ENCODE measurements around the gene NTM.

NTM gene

GRCh38 chr11:131428853-131429252 lies 58.4 kb downstream of the NTM start:
- DNase-seq = no peak
- no peak overlapping the region for H3K14ac ChIP-seq (ENCODE audit: low read length in 2 of 2)
- no peak overlapping the region for H3K27ac ChIP-seq (ENCODE audit: low read length, poor library complexity, severe bottlenecking)
- no peak overlapping the region for H3K4me3 ChIP-seq (ENCODE audit: insufficient read depth in 1 of 2, low read depth in 1 of 2, low read length in 2 of 2)
- H3K27me3 ChIP-seq (ENCODE audit: control insufficient read depth in 1 of 2, insufficient read depth in 1 of 2, low read length in 2 of 2) = no peaks in the 10 kb centered on the region
- H4K8ac ChIP-seq (ENCODE audit: low read length) = no peak overlapping the region
- H3K9ac ChIP-seq (ENCODE audit: low read length) = no peak overlapping the region
- no peaks in the 10 kb centered on the region for H3K79me1 ChIP-seq (replicated peaks; ENCODE audit: low read length, poor library complexity, severe bottlenecking)
- WGBS = 94% methylated on average over 5 of the region's 5 CpGs
- H3K4ac ChIP-seq (ENCODE audit: low read depth in 1 of 2, low read length in 2 of 2) = no peak overlapping the region
- no peak overlapping the region for H2AK5ac ChIP-seq (ENCODE audit: low read length, severe bottlenecking)
- H2BK5ac ChIP-seq (ENCODE audit: low read depth, low read length, poor library complexity, severe bottlenecking) = no peak overlapping the region
- no peaks in the 10 kb centered on the region for H3K4me1 ChIP-seq (ENCODE audit: control insufficient read depth, insufficient read depth, low read depth, low read length)
- peaks cover 3% of the 10 kb centered on the region for H3K9me3 ChIP-seq (ENCODE audit: control insufficient read depth, low read length)
- no peak overlapping the region for H2BK120ac ChIP-seq (ENCODE audit: low read depth, low read length)
- H2BK12ac ChIP-seq (ENCODE audit: low read length in 2 of 2) = no peak overlapping the region
- no peaks in the 10 kb centered on the region for H3K36me3 ChIP-seq (ENCODE audit: control insufficient read depth in 1 of 2, insufficient read depth in 2 of 2, low read depth in 1 of 2, low read length in 2 of 2)
- H3K23ac ChIP-seq (ENCODE audit: low read length in 2 of 2) = no peak overlapping the region
- no peak overlapping the region for H4K91ac ChIP-seq (ENCODE audit: low read length)
- H3K18ac ChIP-seq (ENCODE audit: low read depth in 1 of 2, low read length in 2 of 2) = no peak overlapping the region
- H2AFZ ChIP-seq (ENCODE audit: low read depth, low read length) = no peak overlapping the region
- no peak overlapping the region for H2BK15ac ChIP-seq (ENCODE audit: low read depth, poor library complexity, severe bottlenecking)
- no peak overlapping the region for H3K4me2 ChIP-seq (ENCODE audit: low read length, poor library complexity, severe bottlenecking)

GRCh38 chr11:131430473-131431208 lies 60.2 kb downstream of the NTM start:
- Histone ChIP-seq H3K79me1 (replicated peaks; ENCODE audit: low read length, poor library complexity, severe bottlenecking) (no peaks in the 10 kb centered on the region), H3K4me2 (ENCODE audit: low read length, poor library complexity, severe bottlenecking) (no peak overlapping the region), H3K9ac (ENCODE audit: low read length) (no peak overlapping the region), H2BK120ac (ENCODE audit: low read depth, low read length) (no peak overlapping the region), H2AFZ (ENCODE audit: low read depth, low read length) (peak overlapping the region; percentile 10), H2BK15ac (ENCODE audit: low read depth, poor library complexity, severe bottlenecking) (no peak overlapping the region), H2BK5ac (ENCODE audit: low read depth, low read length, poor library complexity, severe bottlenecking) (no peak overlapping the region), H3K18ac (ENCODE audit: low read depth in 1 of 2, low read length in 2 of 2) (no peak overlapping the region), H4K8ac (ENCODE audit: low read length) (no peak overlapping the region), H2BK12ac (ENCODE audit: low read length in 2 of 2) (no peak overlapping the region), H3K27ac (ENCODE audit: low read length, poor library complexity, severe bottlenecking) (no peak overlapping the region), H3K4me1 (ENCODE audit: control insufficient read depth, insufficient read depth, low read depth, low read length) (no peaks in the 10 kb centered on the region), H2AK5ac (ENCODE audit: low read length, severe bottlenecking) (no peak overlapping the region), H3K36me3 (ENCODE audit: control insufficient read depth in 1 of 2, insufficient read depth in 2 of 2, low read depth in 1 of 2, low read length in 2 of 2) (no peaks in the 10 kb centered on the region), H3K23ac (ENCODE audit: low read length in 2 of 2) (no peak overlapping the region), H4K91ac (ENCODE audit: low read length) (no peak overlapping the region), H3K9me3 (ENCODE audit: control insufficient read depth, low read length) (peaks cover 3% of the 10 kb centered on the region), H3K4me3 (ENCODE audit: insufficient read depth in 1 of 2, low read depth in 1 of 2, low read length in 2 of 2) (no peak overlapping the region), H3K14ac (ENCODE audit: low read length in 2 of 2) (no peak overlapping the region), H3K27me3 (ENCODE audit: control insufficient read depth in 1 of 2, insufficient read depth in 1 of 2, low read length in 2 of 2) (no peaks in the 10 kb centered on the region), H3K4ac (ENCODE audit: low read depth in 1 of 2, low read length in 2 of 2) (no peak overlapping the region)
- peak; percentile 7 for DNase-seq
- WGBS = 80% methylated on average over 10 of the region's 11 CpGs

- Histone ChIP-seq H3K27ac (ENCODE audit: low read length, poor library complexity, severe bottlenecking) (no peak overlapping the region), H3K36me3 (ENCODE audit: control insufficient read depth in 1 of 2, insufficient read depth in 2 of 2, low read depth in 1 of 2, low read length in 2 of 2) (no peaks in the 10 kb centered on the region), H2BK15ac (ENCODE audit: low read depth, poor library complexity, severe bottlenecking) (no peak overlapping the region), H3K9me3 (ENCODE audit: control insufficient read depth, low read length) (no peaks in the 10 kb centered on the region), H3K4me2 (ENCODE audit: low read length, poor library complexity, severe bottlenecking) (no peak overlapping the region), H2AFZ (ENCODE audit: low read depth, low read length) (no peak overlapping the region), H3K4ac (ENCODE audit: low read depth in 1 of 2, low read length in 2 of 2) (no peak overlapping the region), H3K4me3 (ENCODE audit: insufficient read depth in 1 of 2, low read depth in 1 of 2, low read length in 2 of 2) (no peak overlapping the region), H3K79me1 (replicated peaks; ENCODE audit: low read length, poor library complexity, severe bottlenecking) (no peaks in the 10 kb centered on the region), H2BK5ac (ENCODE audit: low read depth, low read length, poor library complexity, severe bottlenecking) (no peak overlapping the region), H2BK120ac (ENCODE audit: low read depth, low read length) (no peak overlapping the region), H3K4me1 (ENCODE audit: control insufficient read depth, insufficient read depth, low read depth, low read length) (no peaks in the 10 kb centered on the region), H3K27me3 (ENCODE audit: control insufficient read depth in 1 of 2, insufficient read depth in 1 of 2, low read length in 2 of 2) (no peaks in the 10 kb centered on the region), H3K9ac (ENCODE audit: low read length) (no peak overlapping the region), H4K8ac (ENCODE audit: low read length) (no peak overlapping the region), H2BK12ac (ENCODE audit: low read length in 2 of 2) (no peak overlapping the region), H2AK5ac (ENCODE audit: low read length, severe bottlenecking) (no peak overlapping the region), H3K18ac (ENCODE audit: low read depth in 1 of 2, low read length in 2 of 2) (no peak overlapping the region), H3K23ac (ENCODE audit: low read length in 2 of 2) (no peak overlapping the region), H4K91ac (ENCODE audit: low read length) (no peak overlapping the region), H3K14ac (ENCODE audit: low read length in 2 of 2) (no peak overlapping the region)
- no peak for DNase-seq
- 91% methylated on average over 3 of the region's 5 CpGs for WGBS
These were observed 70.8 kb downstream of the NTM start for GRCh38 chr11:131441051-131441810.

- 87% methylated on average over 5 of the region's 5 CpGs for WGBS
- Histone ChIP-seq H3K27ac (ENCODE audit: low read length, poor library complexity, severe bottlenecking) (no peak overlapping the region), H2BK15ac (ENCODE audit: low read depth, poor library complexity, severe bottlenecking) (no peak overlapping the region), H3K36me3 (ENCODE audit: control insufficient read depth in 1 of 2, insufficient read depth in 2 of 2, low read depth in 1 of 2, low read length in 2 of 2) (no peaks in the 10 kb centered on the region), H3K18ac (ENCODE audit: low read depth in 1 of 2, low read length in 2 of 2) (no peak overlapping the region), H3K4me3 (ENCODE audit: insufficient read depth in 1 of 2, low read depth in 1 of 2, low read length in 2 of 2) (no peak overlapping the region), H3K4me2 (ENCODE audit: low read length, poor library complexity, severe bottlenecking) (no peak overlapping the region), H3K9ac (ENCODE audit: low read length) (no peak overlapping the region), H2BK12ac (ENCODE audit: low read length in 2 of 2) (no peak overlapping the region), H3K23ac (ENCODE audit: low read length in 2 of 2) (no peak overlapping the region), H4K8ac (ENCODE audit: low read length) (no peak overlapping the region), H3K4ac (ENCODE audit: low read depth in 1 of 2, low read length in 2 of 2) (no peak overlapping the region), H2AK5ac (ENCODE audit: low read length, severe bottlenecking) (no peak overlapping the region), H2BK5ac (ENCODE audit: low read depth, low read length, poor library complexity, severe bottlenecking) (no peak overlapping the region), H3K14ac (ENCODE audit: low read length in 2 of 2) (no peak overlapping the region), H3K4me1 (ENCODE audit: control insufficient read depth, insufficient read depth, low read depth, low read length) (no peaks in the 10 kb centered on the region), H3K27me3 (ENCODE audit: control insufficient read depth in 1 of 2, insufficient read depth in 1 of 2, low read length in 2 of 2) (no peaks in the 10 kb centered on the region), H3K9me3 (ENCODE audit: control insufficient read depth, low read length) (no peaks in the 10 kb centered on the region), H4K91ac (ENCODE audit: low read length) (no peak overlapping the region), H3K79me1 (replicated peaks; ENCODE audit: low read length, poor library complexity, severe bottlenecking) (no peaks in the 10 kb centered on the region), H2BK120ac (ENCODE audit: low read depth, low read length) (no peak overlapping the region), H2AFZ (ENCODE audit: low read depth, low read length) (no peak overlapping the region)
- no peak for DNase-seq
These were observed 76.3 kb downstream of the NTM start for GRCh38 chr11:131446590-131447275.

Data from mesenchymal stem cell (in vitro differentiated cells and primary cell).